ENCODE data around the gene SYNPO.

Gene SYNPO

GRCh38 chr5:150659360-150660107, 19.1 kb downstream of the SYNPO start:
- DNase-seq: no peak

GRCh38 chr5:150660108-150660831, 19.8 kb downstream of the SYNPO start:
- DNase-seq: no peak

GRCh38 chr5:150661086-150661485, 20.6 kb downstream of the SYNPO start, which contains the start of gene MYOZ3:
Gene MYOZ3, plus strand, starts transcription at chr5:150661251. Its CDS starts 1,691 bp downstream, at chr5:150662942.
- DNase-seq: no peak

- DNase-seq: no peak
Measured at GRCh38 chr5:150661821-150662596, 21.5 kb downstream of the SYNPO start.

GRCh38 chr5:150662731-150663516, 22.5 kb downstream of the SYNPO start:
- no peak for DNase-seq

- DNase-seq: no peak
Measured at GRCh38 chr5:150663936-150664335, 23.5 kb downstream of the SYNPO start.

- DNase-seq: no peak
Measured at GRCh38 chr5:150665044-150665443, 24.6 kb downstream of the SYNPO start.

- no peak for DNase-seq
Measured at GRCh38 chr5:150670275-150670947, 30.0 kb downstream of the SYNPO start.

- no peak for DNase-seq
Measured at GRCh38 chr5:150670948-150671310, 30.5 kb downstream of the SYNPO start.

- DNase-seq: no peak
Measured at GRCh38 chr5:150671509-150672236, 31.2 kb downstream of the SYNPO start.

- no peak for DNase-seq
Measured at GRCh38 chr5:150672237-150672883, 31.9 kb downstream of the SYNPO start.

GRCh38 chr5:150672884-150673275, 32.4 kb downstream of the SYNPO start:
- no peak for DNase-seq

GRCh38 chr5:150674341-150674821, 33.9 kb downstream of the SYNPO start:
- DNase-seq: no peak

GRCh38 chr5:150675069-150675468, 34.6 kb downstream of the SYNPO start:
- no peak for DNase-seq

- no peak for DNase-seq
Measured at GRCh38 chr5:150676578-150676977, 36.1 kb downstream of the SYNPO start.

GRCh38 chr5:150689120-150689519, 48.7 kb downstream of the SYNPO start:
- no peak for DNase-seq

GRCh38 chr5:150690760-150691159, 50.3 kb downstream of the SYNPO start:
- DNase-seq: no peak

- DNase-seq: no peak
Measured at GRCh38 chr5:150692276-150692675, 51.8 kb downstream of the SYNPO start.

GRCh38 chr5:150694612-150695011, 54.2 kb downstream of the SYNPO start:
- no peak for DNase-seq

- DNase-seq: no peak
Measured at GRCh38 chr5:150700246-150700593, 59.8 kb downstream of the SYNPO start.

Data from DMS153 (cell line).